RPMI7951 (cell line): ENCODE results near the gene PIN4. TPM values are rescaled to one million over a fixed set of nuclear protein-coding genes. Genes with fewer than 3 reads are reported as not detected.
A peak's percentile ranks its signal among the peaks of the same experiment; 100 is the strongest.
"Not testable (repeated sequence)": the region's sequence is repeated elsewhere in the genome, so short reads cannot be mapped to it uniquely, and the experiment has no call there.

ENCODE experiments used
- DNase-seq: peaks from one replicate; pipeline ENCODE4 v3.0.0-alpha.2; 2012; ENCODE audit warnings: low read depth
- total RNA-seq: library from RNA; depleted of rRNA; stranded (reverse); fragments of >200 nt; shearing (Covaris generic); gene quantifications from 2 replicates; pipeline ENCODE4 v1.2.3, GENCODE V29; 2014; rRNA removed

The PIN4 gene
- total RNA-seq, 1 experiment from 2014 or later = 36.6 TPM

DNA sequence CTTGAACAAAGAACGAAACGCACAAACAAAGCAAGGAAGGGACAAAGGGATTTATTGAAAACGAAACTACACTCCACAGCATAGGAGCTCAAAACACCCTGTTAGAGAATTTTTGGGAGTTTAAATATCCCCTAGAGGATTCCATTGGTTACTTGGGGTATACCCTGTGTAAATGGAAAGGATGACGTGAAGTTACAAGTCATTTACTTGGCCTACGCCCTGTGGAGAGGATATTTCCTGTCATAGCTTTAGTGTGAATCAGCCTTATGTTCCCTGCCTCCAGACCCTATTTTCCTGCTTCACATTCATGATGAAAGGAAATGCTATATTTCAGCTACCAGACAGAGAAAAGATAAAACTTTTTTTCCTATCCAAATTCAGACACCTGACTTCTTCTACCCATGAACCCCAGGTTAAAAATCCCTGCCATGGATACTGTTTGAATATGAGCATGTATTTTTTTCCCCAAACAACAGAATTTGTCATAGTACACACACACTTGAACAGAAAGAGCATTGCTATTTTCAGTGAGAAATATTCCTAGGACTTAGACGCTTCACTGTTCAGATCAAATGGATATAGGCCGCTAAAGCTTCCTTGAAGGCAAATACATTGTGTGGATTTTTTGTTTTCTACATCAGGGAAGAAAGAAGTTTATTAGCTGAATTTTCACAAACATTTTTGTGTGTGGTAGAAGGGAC, 20.4 kb downstream of the PIN4 start:
- DNase-seq = peak; percentile 75

DNA sequence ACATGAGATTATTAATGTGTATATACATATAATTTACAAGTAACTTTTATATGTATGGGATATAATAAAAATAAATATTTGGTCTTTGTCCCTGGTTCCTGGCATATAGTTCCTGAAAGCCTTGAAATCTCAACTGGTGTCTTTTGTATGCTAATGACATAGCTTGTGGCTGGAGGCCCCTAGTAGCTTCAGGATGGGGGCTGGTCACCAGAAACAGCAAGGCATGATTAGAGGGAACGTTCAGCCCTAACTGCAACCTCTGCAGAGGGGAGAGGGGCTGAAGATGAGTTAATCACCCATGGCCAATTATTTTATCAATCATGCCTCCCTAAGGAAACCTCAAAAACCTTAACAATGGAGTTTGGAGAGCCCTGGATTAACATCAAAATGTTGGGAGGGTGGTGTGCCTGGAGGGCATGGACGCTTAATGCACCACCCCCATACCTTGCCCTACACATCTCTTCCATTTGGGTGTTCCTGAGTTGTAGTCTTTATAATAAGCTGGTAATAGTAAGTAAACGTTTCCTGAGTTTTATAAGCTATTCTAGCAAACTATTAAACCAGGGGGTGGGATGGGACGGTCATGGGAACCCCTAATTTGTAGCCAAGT, 21.3 kb downstream of the PIN4 start:
- no peak for DNase-seq

DNA sequence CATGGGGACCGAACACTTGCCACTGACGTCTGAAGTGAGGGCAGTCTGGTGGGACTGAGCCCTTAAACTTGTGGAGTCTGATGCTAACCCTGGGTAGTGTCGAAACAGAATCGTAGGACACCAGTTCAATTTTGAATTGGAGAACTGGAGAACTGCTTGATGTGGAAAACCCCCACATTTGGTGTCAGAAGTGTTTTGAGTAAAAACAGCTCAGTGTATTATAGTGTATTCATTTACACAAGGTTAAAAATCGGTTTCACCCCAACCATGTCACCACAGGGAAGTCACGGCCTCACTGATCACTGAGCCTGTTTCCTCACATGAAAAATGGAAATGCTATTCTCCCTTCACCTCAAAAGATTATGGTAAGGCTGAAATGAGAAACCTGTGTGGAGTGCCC, 21.9 kb downstream of the PIN4 start:
- no peak for DNase-seq

DNA sequence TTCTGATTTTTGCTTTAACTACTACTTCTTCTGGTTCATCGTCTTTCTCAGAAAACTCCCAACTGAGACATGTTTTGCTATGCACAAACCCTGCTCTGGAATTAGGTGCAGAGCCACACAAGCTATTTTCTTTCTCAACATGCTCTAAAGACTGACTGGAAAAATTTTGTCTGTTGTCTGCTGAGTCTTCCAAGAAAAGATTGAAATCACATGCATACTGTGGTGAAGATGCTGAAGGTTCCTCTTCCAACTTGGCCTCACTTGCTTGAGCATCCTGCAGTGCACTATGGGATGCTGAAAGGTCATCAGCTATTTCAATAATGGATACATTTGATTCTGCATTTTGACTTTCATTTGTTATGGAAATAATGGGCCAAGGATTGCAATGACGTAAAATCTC, 24.1 kb downstream of the PIN4 start:
- no peak for DNase-seq

DNA sequence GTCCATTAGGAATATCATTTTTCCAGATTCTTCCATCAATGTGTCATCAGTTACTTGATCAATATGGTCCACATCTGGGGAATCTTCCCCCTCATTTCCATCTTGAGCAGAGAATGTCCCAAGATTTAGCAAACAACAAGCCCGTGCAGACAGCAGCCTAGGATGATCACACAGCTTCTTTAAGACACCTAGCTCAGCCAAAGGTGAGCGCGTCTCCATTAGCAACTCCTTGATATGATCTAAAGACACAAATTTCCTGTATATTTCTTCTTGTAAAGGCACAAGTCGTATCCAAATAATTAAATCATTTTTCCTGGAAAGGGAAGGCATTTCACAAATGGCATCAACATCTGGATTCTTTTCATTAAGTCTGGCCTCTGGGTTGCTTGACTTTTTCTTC, 25.8 kb downstream of the PIN4 start:
- no peak for DNase-seq

DNA sequence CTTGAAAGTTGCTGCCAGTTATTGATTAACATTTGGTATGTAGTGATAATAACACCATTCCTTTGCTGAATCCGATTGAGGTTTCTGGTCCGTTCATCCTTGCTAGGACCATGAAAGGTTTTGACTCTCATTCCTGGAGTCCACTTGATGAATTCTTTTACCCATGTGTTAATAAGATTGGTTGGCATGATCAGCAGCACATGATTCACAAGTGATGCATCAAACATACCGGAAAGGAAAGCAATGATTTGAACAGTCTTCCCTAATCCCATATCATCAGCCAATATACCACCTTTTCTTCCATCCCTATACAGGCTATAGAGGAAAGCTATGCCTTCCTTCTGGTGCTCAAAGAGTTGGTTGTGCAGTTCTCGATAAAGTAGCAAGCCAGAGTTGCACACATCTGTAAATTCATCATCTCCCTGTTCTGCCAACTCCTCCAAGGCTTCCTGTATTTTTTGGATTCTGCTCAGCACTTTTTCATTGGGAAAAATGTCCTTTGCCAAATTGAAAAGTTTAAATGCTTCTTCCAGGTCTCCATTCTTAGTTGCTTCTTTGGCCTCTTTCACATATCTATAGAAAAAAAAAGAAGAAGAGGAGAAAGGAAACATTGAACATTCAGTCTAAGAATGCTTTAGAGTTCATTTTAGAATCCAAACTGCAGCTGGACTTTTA, 26.7 kb downstream of the PIN4 start:
- DNase-seq = no peak

DNA sequence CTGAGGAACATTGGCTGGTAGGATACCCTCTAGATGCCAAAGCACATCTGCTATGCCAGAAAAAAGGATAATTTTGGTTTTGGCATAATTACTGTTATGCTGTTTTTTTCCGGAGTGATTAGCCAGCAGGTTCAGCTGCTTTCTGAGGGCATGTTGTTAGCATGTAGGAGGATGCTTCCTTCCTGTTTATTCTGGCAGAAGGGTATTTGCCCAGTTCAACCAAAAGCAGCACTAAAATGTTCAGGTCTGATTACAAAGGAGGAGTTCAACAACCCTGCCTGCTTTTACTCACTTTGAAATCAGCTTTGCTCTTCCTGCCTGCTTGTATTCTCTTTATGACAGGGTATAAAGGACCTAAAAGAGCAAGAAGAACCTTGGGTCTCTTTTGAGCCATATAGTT, 35.4 kb downstream of the PIN4 start:
- no peak for DNase-seq

DNA sequence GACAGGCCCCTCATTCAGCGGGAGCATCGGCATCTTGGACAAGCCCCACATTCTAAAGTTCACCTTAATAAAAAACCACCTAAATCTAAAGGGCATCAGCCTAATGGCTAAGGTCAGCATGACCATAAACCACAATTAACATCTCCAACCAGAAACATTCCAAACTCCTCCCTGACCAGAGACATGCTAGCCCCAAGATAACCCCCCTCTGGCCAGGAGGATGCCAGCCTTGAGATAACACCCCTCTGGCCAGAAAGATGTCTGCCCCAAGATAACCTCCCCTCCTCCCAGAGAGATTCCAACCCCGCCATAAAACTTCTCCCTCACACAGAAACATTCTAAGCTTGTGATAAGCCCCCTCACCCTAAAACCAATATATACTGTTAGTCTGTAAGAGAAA, 38.8 kb downstream of the PIN4 start:
- not testable (repeated sequence) for DNase-seq

DNA sequence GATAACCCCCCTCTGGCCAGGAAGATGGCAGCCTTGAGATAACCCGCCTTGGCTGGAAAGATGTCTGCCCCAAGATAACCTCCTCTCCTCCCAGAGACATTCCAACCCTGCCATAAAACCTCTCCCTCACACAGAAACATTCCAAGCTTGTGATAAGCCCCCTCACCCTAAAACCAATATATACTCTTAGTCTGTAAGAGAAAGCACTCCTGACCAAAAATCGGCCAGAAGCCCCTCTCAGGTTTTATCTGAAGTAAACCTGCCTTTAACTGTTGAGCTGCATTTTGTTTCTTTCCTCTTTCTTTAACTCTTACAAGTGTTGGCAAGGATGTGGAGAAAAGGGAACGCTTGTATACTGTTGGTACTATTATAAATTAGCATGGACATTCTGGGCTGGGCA, 48.7 kb downstream of the PIN4 start:
- no peak for DNase-seq

DNA sequence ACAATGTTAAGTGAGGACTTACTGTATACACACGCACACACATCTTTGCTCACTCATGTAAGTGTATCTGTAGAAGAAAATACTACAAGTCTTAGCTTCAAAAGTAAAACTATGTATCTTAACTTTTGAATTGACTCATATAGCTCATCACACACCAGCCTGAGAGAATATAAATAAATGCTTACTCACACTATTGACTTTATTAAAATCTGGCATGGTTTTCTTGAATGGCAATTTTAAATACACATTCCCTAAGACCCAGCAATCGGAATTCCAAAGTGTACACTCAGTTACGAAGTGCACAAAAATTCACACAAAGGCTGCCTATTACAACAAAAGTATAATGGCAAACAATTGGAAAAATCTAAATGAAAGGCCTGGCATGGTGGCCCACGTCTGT, 55.3 kb downstream of the PIN4 start:
- DNase-seq = no peak

DNA sequence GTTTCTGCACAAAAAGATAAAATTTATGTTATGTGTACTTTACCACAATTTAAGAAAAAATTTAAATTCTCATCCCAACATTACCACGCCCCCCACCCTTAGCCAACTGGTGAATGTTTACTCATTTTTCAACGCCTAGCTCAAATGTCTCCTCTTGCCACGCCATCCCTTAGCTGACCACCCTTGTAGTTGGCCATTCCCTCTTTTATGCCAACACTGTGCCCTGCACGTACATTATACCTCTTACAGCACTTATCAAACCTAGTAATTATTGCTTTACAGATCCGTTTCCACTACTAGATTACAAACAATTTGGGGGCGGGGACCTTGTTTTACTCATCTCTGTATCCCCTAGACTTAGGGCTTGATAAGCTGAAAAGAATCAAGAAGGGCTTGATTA, 56.6 kb downstream of the PIN4 start:
- DNase-seq = no peak

DNA sequence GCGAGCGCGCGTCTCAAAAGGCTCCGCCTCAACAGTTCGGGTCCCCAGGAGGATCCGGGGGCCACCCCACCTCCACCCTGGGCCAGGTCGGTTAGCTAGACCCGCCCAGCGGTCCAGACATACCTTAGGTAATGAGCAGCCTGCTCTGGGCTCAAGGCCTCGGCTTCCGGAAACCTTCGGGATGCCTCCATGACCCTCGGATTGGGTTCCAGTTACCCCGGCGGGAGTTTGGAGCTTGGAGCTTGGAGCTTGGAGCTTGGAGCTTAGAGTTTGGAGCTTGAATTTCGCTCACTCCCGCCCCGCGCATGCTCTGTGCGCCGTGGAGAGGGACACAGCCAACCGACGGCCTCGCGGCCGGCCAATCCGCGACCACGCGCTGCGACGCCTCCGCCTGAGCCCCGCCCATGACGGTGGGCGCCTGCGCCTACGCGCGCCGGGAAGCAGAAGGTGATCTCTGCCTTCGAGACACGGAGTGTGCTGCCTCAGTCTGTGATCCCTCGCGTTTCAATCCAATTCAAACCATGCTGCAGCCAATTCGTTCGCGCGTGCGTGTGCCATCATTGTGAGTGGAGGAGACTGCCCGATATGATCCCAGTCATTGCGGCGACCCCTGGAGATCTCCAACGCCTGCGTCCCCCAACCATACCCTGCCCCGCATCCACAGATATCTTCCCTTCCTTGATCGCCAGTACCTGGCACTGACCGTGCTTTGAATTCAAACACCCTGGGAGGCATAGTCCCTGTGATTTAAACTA, 57.3 kb downstream of the PIN4 start, which contains the start of gene ERCC6L:
ERCC6L (minus strand) TSS at position 307 of the 755 bp plus-strand sequence; CDS start at position 191, 116 bp downstream.
- peak; percentile 91 for DNase-seq

DNA sequence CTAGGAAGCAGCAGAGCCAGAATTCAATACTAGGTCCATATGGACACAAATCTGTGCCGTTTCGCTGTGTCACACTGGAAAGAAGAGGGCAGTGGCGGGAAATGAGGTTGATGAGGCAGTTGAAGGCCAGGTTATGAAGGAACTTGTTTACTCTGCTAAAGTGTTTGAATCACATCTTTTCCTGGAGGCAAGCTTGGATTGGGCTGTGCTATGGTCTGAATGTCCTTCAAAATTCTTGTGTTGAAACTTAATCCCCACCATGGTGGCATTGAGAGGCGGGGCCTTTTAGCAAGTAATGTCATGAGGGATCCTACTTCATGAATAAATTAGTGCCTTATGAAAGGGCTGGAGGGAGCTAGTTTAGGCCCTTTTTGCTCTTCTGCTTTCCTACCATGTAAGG, 59.4 kb downstream of the PIN4 start:
- DNase-seq = no peak

DNA sequence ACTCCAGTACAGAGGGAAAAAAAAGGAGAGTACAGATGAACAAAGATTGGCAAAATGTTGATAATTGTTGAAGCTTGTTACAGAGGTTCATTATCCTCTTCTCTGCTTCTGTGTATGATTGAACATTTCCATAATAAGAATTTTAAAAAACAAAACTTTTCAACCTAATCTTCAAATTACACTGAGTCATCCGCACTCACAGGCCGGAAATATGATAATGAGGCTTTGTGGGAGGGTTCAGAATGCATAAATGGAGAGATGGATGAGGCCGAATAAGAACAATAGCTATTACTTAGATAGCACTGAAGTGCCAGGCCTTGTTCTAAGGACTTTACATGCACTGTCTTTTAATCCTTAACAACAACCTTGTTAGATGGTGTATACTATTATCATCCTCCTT, 61.9 kb downstream of the PIN4 start:
- peak; percentile 57 for DNase-seq

DNA sequence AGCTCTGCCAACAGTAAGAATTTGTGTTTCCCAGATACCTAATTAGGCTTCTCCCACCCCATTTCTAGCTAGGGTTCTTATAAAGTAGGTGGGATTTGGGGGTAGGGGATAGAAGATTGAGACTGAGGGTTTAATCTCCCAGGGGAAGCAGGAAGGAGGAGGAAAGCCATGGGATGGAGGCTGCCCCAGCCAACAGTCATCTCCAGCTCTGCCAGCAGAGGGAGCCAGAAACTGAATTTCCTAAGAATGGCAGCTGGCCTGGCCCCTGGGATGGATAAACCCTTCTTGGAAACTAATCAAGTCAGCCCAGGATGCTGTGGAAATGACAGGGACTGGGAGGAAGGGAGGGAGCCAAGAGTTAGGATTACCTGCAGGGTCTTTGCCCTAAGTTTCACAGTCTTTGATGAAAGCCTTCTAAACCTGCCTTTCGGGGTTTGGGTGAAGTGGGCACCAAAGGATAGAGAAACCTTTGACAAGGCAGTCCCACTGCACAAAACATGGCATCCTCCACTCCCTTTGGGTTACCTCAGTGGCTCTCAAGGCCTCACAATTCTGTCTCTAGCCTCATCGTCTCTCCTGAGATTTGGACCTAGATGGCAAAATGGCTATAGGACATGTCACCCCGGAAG, 64.0 kb downstream of the PIN4 start:
- DNase-seq = peak; percentile 69

DNA sequence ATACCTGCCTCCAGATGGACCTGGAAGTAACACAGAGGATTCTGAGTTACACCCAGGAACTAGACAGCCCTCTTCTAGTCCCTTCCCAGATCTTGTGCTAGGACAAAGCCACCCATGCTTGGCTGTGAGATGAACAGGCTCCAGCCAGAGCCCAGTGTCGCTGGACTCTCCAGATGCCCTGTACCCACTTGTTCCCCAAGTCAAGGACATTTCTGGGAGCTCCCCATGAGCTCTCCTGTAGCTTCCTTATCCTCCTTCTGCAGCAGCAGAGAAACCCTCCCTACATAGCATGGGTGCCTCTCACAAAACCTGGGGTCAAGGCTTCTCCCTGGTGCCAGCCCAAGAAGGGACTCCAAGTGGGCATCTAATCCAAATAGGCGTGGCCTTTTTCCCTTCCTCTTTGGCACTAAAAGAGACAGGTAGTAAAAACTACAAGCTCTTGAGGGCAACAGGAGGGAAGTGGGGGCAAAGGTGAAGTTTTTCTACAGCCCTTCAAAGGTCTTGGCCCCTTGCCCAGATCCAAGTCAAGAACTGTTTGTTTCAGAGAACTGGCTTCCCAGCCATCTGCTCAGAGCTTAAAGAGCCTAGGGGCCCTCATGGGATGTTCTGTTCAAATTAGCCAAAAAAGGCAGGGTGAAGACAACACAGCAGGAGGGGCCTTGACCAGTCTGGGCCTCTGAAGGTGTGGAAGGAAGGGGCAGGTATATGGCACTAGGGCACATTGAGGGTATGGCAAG, 65.8 kb downstream of the PIN4 start:
- DNase-seq = peak; percentile 65

Other genes with a start within 250 kb of the PIN4 start
- gene RTL5, start 49.8 kb upstream of the PIN4 start, total RNA-seq = 0.78 and 1.2 TPM in 2 replicates
- 23.3 and 27.4 TPM in 2 replicates for gene ERCC6L, start 57.3 kb downstream of the PIN4 start, total RNA-seq
- 1,331 and 1,443 TPM in 2 replicates for gene RPS4X, start 95.5 kb downstream of the PIN4 start, total RNA-seq
- gene CITED1, start 124.2 kb downstream of the PIN4 start, total RNA-seq = 0.12 and 1.3 TPM in 2 replicates